ENCODE results near the gene CST4.
"Not testable (repeated sequence)": the region's sequence is repeated elsewhere in the genome, so short reads cannot be mapped to it uniquely, and the experiment has no call there.

DNA sequence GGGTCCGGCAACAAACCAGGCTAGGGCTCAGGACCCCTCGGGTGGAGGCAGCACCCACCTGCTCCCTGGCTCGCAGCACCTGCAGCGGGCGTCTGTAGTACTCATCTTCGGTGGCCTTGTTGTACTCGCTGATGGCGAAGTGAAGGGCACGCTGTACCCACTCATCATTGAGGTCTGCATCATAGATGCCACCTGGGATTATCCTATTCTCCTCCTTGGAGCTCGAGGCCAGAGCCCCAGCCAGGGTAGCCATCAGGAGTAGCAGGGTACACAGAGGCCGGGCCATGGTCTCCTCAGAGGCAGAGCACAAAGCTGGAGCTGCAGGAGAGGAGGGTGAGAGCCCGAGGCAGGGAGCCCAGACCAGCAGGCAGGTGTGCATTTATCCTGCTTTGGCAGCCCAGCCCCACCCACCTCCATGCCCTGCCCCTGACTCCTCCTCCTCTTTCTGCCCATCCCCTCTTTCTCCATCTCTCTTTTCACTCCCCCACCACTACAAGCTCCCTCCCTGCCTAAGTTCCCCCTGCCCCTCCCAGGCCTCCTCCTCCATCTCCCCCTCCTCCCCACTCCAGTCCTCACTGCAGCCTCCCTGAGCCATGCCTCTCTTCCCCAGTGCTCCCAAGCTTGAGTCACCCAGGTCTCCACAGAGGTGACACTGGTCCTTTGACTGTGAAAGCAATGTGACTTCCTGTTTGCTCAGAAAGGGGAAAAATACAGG lies at the start of gene CST4:
- TF ChIP-seq RAD21 (IDR thresholded peaks at IDR 0.05; ENCODE audit: low read depth); TCF12 (IDR thresholded peaks at IDR 0.05; ENCODE audit: low read depth); YY1 (IDR thresholded peaks at IDR 0.05; ENCODE audit: low read depth); EP300 (IDR thresholded peaks at IDR 0.05; ENCODE audit: borderline replicate concordance); TAF1 (IDR thresholded peaks at IDR 0.05; ENCODE audit: low read depth); USF1 (IDR thresholded peaks at IDR 0.05); CEBPB (IDR thresholded peaks at IDR 0.05); FOXM1 (IDR thresholded peaks at IDR 0.05; ENCODE audit: borderline replicate concordance, low read depth); EGR1 (IDR thresholded peaks at IDR 0.05); TEAD4 (IDR thresholded peaks at IDR 0.05): not testable (repeated sequence)
- TF ChIP-seq, protein P1, sequence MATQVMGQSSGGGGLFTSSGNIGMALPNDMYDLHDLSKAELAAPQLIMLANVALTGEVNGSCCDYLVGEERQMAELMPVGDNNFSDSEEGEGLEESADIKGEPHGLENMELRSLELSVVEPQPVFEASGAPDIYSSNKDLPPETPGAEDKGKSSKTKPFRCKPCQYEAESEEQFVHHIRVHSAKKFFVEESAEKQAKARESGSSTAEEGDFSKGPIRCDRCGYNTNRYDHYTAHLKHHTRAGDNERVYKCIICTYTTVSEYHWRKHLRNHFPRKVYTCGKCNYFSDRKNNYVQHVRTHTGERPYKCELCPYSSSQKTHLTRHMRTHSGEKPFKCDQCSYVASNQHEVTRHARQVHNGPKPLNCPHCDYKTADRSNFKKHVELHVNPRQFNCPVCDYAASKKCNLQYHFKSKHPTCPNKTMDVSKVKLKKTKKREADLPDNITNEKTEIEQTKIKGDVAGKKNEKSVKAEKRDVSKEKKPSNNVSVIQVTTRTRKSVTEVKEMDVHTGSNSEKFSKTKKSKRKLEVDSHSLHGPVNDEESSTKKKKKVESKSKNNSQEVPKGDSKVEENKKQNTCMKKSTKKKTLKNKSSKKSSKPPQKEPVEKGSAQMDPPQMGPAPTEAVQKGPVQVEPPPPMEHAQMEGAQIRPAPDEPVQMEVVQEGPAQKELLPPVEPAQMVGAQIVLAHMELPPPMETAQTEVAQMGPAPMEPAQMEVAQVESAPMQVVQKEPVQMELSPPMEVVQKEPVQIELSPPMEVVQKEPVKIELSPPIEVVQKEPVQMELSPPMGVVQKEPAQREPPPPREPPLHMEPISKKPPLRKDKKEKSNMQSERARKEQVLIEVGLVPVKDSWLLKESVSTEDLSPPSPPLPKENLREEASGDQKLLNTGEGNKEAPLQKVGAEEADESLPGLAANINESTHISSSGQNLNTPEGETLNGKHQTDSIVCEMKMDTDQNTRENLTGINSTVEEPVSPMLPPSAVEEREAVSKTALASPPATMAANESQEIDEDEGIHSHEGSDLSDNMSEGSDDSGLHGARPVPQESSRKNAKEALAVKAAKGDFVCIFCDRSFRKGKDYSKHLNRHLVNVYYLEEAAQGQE (IDR thresholded peaks at IDR 0.05; ENCODE audit: low read depth): not testable (repeated sequence)
- TF ChIP-seq, protein P2, sequence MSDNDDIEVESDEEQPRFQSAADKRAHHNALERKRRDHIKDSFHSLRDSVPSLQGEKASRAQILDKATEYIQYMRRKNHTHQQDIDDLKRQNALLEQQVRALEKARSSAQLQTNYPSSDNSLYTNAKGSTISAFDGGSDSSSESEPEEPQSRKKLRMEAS (IDR thresholded peaks at IDR 0.05): not testable (repeated sequence)
